ENCODE data around the gene MYDGF. TPM values are rescaled to one million over a fixed set of nuclear protein-coding genes. Genes with fewer than 3 reads are reported as not detected.

Gene MYDGF
- total RNA-seq, 1 experiment from 2014 or later = 128 TPM

GRCh38 chr19:4649392-4650047 lies 20.6 kb downstream of the MYDGF start:
- Histone ChIP-seq H3K36me3 (ENCODE audit: insufficient read depth, low read length, poor library complexity, severe bottlenecking) (peaks cover 18% of the 10 kb centered on the region), H3K9me3 (ENCODE audit: low read depth, low read length, poor library complexity, severe bottlenecking) (no peaks in the 10 kb centered on the region), H3K4me1 (ENCODE audit: insufficient read depth, low read length, poor library complexity, severe bottlenecking) (no peaks in the 10 kb centered on the region), H3K4me3 (ENCODE audit: low read depth, low read length, poor library complexity, severe bottlenecking) (no peak overlapping the region), H3K27me3 (replicated peaks; ENCODE audit: insufficient read depth, low read depth, low read length, poor library complexity) (no peaks in the 10 kb centered on the region), H3K27ac (ENCODE audit: low read depth, low read length, poor library complexity, severe bottlenecking) (no peak overlapping the region)
- intact Hi-C loops (cut with micrococcal nuclease; ENCODE audit: unreplicated experiment) = no loop called here
- POLR2A ChIA-PET (ENCODE audit: low non-redundant PET) = no interaction called here
- TF ChIP-seq EZH2 (IDR thresholded peaks at IDR 0.05; ENCODE audit: borderline replicate concordance, low read depth, low read length, poor library complexity, severe bottlenecking) = no peak
- no peak for TF ChIP-seq CTCF (conservative IDR thresholded peaks at IDR 0.05; ENCODE audit: low read depth, low read length)
- no TSS peak for BruUV-seq (replicated peaks)
- CTCF ChIA-PET = no interaction called here
- no peak for DNase-seq (ENCODE audit: low spot score)

- BruUV-seq (replicated peaks) = no TSS peak
- no peak overlapping the region for H3K27ac ChIP-seq (ENCODE audit: low read depth, low read length, poor library complexity, severe bottlenecking)
- POLR2A ChIA-PET (ENCODE audit: low non-redundant PET) = no interaction called here
- intact Hi-C loops (cut with micrococcal nuclease; ENCODE audit: unreplicated experiment) = no loop called here
- no peaks in the 10 kb centered on the region for H3K9me3 ChIP-seq (ENCODE audit: low read depth, low read length, poor library complexity, severe bottlenecking)
- DNase-seq (ENCODE audit: low spot score) = no peak
- CTCF ChIA-PET = interaction anchor here (0.5 kb wide), 1 partner anchor 12 kb away, joined by 3 read pairs; no protein-coding TSS in a partner anchor
- no peaks in the 10 kb centered on the region for H3K27me3 ChIP-seq (replicated peaks; ENCODE audit: insufficient read depth, low read depth, low read length, poor library complexity)
- no peaks in the 10 kb centered on the region for H3K4me1 ChIP-seq (ENCODE audit: insufficient read depth, low read length, poor library complexity, severe bottlenecking)
- no peak overlapping the region for H3K4me3 ChIP-seq (ENCODE audit: low read depth, low read length, poor library complexity, severe bottlenecking)
- peaks cover 12% of the 10 kb centered on the region for H3K36me3 ChIP-seq (ENCODE audit: insufficient read depth, low read length, poor library complexity, severe bottlenecking)
- TF ChIP-seq CTCF (conservative IDR thresholded peaks at IDR 0.05; ENCODE audit: low read depth, low read length) (no peak), EZH2 (IDR thresholded peaks at IDR 0.05; ENCODE audit: borderline replicate concordance, low read depth, low read length, poor library complexity, severe bottlenecking) (no peak)
Observed at GRCh38 chr19:4647676-4648644, 22.2 kb downstream of the MYDGF start.

- Histone ChIP-seq H3K4me1 (ENCODE audit: insufficient read depth, low read length, poor library complexity, severe bottlenecking) (peaks cover 3% of the 10 kb centered on the region), H3K27ac (ENCODE audit: low read depth, low read length, poor library complexity, severe bottlenecking) (no peak overlapping the region), H3K4me3 (ENCODE audit: low read depth, low read length, poor library complexity, severe bottlenecking) (no peak overlapping the region), H3K9me3 (ENCODE audit: low read depth, low read length, poor library complexity, severe bottlenecking) (no peaks in the 10 kb centered on the region), H3K27me3 (replicated peaks; ENCODE audit: insufficient read depth, low read depth, low read length, poor library complexity) (no peaks in the 10 kb centered on the region), H3K36me3 (ENCODE audit: insufficient read depth, low read length, poor library complexity, severe bottlenecking) (no peaks in the 10 kb centered on the region)
- no peak for DNase-seq (ENCODE audit: low spot score)
- TF ChIP-seq CTCF (conservative IDR thresholded peaks at IDR 0.05; ENCODE audit: low read depth, low read length) (no peak), EZH2 (IDR thresholded peaks at IDR 0.05; ENCODE audit: borderline replicate concordance, low read depth, low read length, poor library complexity, severe bottlenecking) (no peak)
- BruUV-seq (replicated peaks) = no TSS peak
- intact Hi-C loops (cut with micrococcal nuclease; ENCODE audit: unreplicated experiment) = no loop called here
- POLR2A ChIA-PET (ENCODE audit: low non-redundant PET) = no interaction called here
- CTCF ChIA-PET = interaction anchor here (0.7 kb wide), 1 partner anchor 369 kb away, joined by 4 read pairs; no protein-coding TSS in a partner anchor
Observed at GRCh38 chr19:4645718-4646117, 24.4 kb downstream of the MYDGF start.
